ENCODE data around the gene FOSL1. TPM values are rescaled to one million over a fixed set of nuclear protein-coding genes. Genes with fewer than 3 reads are reported as not detected.

The FOSL1 gene
- total RNA-seq, 1 experiment from 2014 or later: 2.7 TPM

DNA sequence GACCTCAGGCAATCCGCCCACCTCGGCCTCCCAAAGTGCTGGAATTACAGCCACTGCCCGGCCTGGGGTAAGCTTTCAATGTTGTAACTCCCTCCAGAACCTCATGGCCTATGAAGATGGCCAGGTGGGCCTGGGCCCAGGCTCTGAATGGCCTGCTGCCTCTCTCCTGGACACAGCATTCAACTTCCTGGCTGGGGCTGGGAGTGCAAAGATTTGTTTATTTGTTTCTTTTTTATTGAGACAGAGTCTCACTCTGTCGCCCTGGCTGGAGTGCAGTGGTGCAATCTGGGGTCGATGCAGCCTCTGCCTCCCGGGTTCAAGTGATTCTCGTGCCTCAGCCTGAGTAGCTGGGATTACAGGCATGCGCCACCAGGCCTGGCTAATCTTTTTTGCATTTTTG, 44.6 kb upstream of the FOSL1 start:
- H3K4me1 ChIP-seq: no peaks in the 10 kb centered on the region
- H3K27me3 Mint-ChIP-seq (ENCODE audit: insufficient read depth, unreplicated experiment): no peaks in the 10 kb centered on the region
- POLR2A ChIA-PET: no interaction called here

DNA sequence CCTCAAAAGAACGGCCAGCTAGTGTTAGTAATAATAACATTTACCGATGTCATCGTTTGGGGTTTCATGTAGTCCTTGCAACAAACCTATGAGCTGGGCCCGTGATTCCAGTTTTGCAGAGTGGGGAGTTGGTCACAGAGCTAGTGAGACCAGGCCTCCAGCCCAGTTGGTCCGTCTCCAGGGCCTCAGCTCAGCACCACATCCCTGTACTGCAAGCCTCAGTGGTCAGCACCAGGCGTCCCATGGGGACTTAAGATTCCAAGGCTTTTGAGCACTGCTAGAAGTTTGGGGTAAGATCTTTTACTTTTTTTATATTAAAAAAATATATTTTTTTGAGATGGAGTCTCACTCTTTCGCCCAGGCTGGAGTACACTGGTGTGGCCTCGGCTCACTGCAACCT, 44.0 kb upstream of the FOSL1 start:
- Mint-ChIP-seq H3K4me3 (ENCODE audit: unreplicated experiment) (no peak overlapping the region), H3K27ac (ENCODE audit: unreplicated experiment) (no peak overlapping the region), H3K4me1 (ENCODE audit: low read depth, unreplicated experiment) (no peaks in the 10 kb centered on the region), H3K9me3 (ENCODE audit: unreplicated experiment) (no peaks in the 10 kb centered on the region), H3K27me3 (ENCODE audit: insufficient read depth, unreplicated experiment) (no peaks in the 10 kb centered on the region), H3K36me3 (ENCODE audit: insufficient read depth, unreplicated experiment) (no peaks in the 10 kb centered on the region)
- Histone ChIP-seq H3K9me3 (no peaks in the 10 kb centered on the region), H3K27me3 (replicated peaks; ENCODE audit: control insufficient read depth, insufficient read depth, low read length) (no peaks in the 10 kb centered on the region), H3K4me1 (no peaks in the 10 kb centered on the region), H3K4me3 (ENCODE audit: low read depth, low read length) (no peak overlapping the region), H3K36me3 (ENCODE audit: control insufficient read depth, insufficient read depth, low read length) (no peaks in the 10 kb centered on the region)
- ChIA-PET POLR2A (no interaction called here), CTCF (no interaction called here)
- no peak for DNase-seq
- BruUV-seq (replicated peaks): no TSS peak
- intact Hi-C loops (cut with micrococcal nuclease; ENCODE audit: unreplicated experiment): no loop called here
- TF ChIP-seq, protein P1, sequence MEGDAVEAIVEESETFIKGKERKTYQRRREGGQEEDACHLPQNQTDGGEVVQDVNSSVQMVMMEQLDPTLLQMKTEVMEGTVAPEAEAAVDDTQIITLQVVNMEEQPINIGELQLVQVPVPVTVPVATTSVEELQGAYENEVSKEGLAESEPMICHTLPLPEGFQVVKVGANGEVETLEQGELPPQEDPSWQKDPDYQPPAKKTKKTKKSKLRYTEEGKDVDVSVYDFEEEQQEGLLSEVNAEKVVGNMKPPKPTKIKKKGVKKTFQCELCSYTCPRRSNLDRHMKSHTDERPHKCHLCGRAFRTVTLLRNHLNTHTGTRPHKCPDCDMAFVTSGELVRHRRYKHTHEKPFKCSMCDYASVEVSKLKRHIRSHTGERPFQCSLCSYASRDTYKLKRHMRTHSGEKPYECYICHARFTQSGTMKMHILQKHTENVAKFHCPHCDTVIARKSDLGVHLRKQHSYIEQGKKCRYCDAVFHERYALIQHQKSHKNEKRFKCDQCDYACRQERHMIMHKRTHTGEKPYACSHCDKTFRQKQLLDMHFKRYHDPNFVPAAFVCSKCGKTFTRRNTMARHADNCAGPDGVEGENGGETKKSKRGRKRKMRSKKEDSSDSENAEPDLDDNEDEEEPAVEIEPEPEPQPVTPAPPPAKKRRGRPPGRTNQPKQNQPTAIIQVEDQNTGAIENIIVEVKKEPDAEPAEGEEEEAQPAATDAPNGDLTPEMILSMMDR (IDR thresholded peaks at IDR 0.05; ENCODE audit: insufficient read depth in 1 of 2, low read depth in 1 of 2, low read length in 1 of 2, severe bottlenecking in 1 of 2, unreplicated experiment in 1 of 2): no peak

More for the DNA sequence above, 44.6 kb upstream of the FOSL1 start:
- H3K36me3 ChIP-seq (ENCODE audit: control insufficient read depth, insufficient read depth, low read length): no peaks in the 10 kb centered on the region
- H3K4me1 Mint-ChIP-seq (ENCODE audit: low read depth, unreplicated experiment): no peaks in the 10 kb centered on the region
- intact Hi-C loops (cut with micrococcal nuclease; ENCODE audit: unreplicated experiment): no loop called here
- H3K36me3 Mint-ChIP-seq (ENCODE audit: insufficient read depth, unreplicated experiment): no peaks in the 10 kb centered on the region
- no TSS peak for BruUV-seq (replicated peaks)
- no peak overlapping the region for H3K4me3 ChIP-seq (ENCODE audit: low read depth, low read length)
- no peaks in the 10 kb centered on the region for H3K9me3 Mint-ChIP-seq (ENCODE audit: unreplicated experiment)
- CTCF ChIA-PET: no interaction called here
- H3K4me3 Mint-ChIP-seq (ENCODE audit: unreplicated experiment): no peak overlapping the region
- no peak for DNase-seq
- TF ChIP-seq, protein P1 (IDR thresholded peaks at IDR 0.05; ENCODE audit: insufficient read depth in 1 of 2, low read depth in 1 of 2, low read length in 1 of 2, severe bottlenecking in 1 of 2, unreplicated experiment in 1 of 2): no peak
- no peaks in the 10 kb centered on the region for H3K27me3 ChIP-seq (replicated peaks; ENCODE audit: control insufficient read depth, insufficient read depth, low read length)
- no peak overlapping the region for H3K27ac Mint-ChIP-seq (ENCODE audit: unreplicated experiment)
- no peaks in the 10 kb centered on the region for H3K9me3 ChIP-seq

DNA sequence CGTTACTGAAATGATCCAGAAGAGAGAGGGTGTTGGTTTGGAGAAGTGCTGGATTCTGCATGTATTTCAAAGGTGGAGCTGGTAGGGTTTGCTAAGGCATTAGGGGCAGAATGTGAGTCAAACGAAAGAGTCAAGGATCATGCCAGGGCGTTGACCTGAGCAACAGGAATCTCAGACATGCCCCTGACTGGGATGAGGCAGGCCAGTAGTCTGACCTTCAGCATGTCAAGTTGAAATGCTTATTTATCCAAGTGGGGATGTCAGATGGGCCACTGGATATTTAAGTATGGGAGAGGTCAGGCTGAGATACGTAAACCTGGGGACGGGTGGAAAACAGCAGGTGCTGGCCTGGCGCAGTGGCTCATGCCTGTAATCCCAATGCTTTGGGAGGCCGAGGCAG, 42.3 kb upstream of the FOSL1 start:
- no peak overlapping the region for H3K4me3 ChIP-seq (ENCODE audit: low read depth, low read length)
- no peak for DNase-seq
- H3K27me3 ChIP-seq (replicated peaks; ENCODE audit: control insufficient read depth, insufficient read depth, low read length): no peaks in the 10 kb centered on the region
- no peaks in the 10 kb centered on the region for H3K9me3 ChIP-seq
- no peaks in the 10 kb centered on the region for H3K4me1 Mint-ChIP-seq (ENCODE audit: low read depth, unreplicated experiment)
- H3K4me1 ChIP-seq: no peaks in the 10 kb centered on the region
- H3K36me3 Mint-ChIP-seq (ENCODE audit: insufficient read depth, unreplicated experiment): no peaks in the 10 kb centered on the region
- H3K9me3 Mint-ChIP-seq (ENCODE audit: unreplicated experiment): no peaks in the 10 kb centered on the region
- ChIA-PET CTCF (interaction anchor here (0.6 to 1.8 kb wide), 3 partner anchors 54 to 633 kb away, joined by 3 to 6 read pairs (median 3); partner anchors contain the start of gene FIBP), POLR2A (no interaction called here)
- intact Hi-C loops (cut with micrococcal nuclease; ENCODE audit: unreplicated experiment): no loop called here
- H3K4me3 Mint-ChIP-seq (ENCODE audit: unreplicated experiment): no peak overlapping the region
- no peaks in the 10 kb centered on the region for H3K27me3 Mint-ChIP-seq (ENCODE audit: insufficient read depth, unreplicated experiment)
- no TSS peak for BruUV-seq (replicated peaks)
- no peaks in the 10 kb centered on the region for H3K36me3 ChIP-seq (ENCODE audit: control insufficient read depth, insufficient read depth, low read length)
- no peak overlapping the region for H3K27ac Mint-ChIP-seq (ENCODE audit: unreplicated experiment)
- TF ChIP-seq, protein P1 (IDR thresholded peaks at IDR 0.05; ENCODE audit: insufficient read depth in 1 of 2, low read depth in 1 of 2, low read length in 1 of 2, severe bottlenecking in 1 of 2, unreplicated experiment in 1 of 2): no peak

All from Caco-2 (cell line).